NT2/D1 (cell line): ENCODE results near the gene CASP9.

Experiments used
- YY1 ChIP-seq: IDR thresholded peaks from 2 replicates; pipeline ENCODE4 v1.6.1; 2011; ENCODE audit not compliant: insufficient read length, insufficient read depth
- ZNF274 ChIP-seq: IDR thresholded peaks from 2 replicates; pipeline ENCODE4 v1.6.1; 2011; ENCODE audit warnings: mild to moderate bottlenecking, low read depth, low read length

- TF ChIP-seq YY1 (no peak), ZNF274 (no peak)
These were observed 47.3 kb upstream of the CASP9 start for GRCh38 chr1:15571266-15571665.
